SHP77 treated with DMSO at 0.1 percent for 48 hours (cell line): ENCODE measurements around the gene CPNE7.
"Not testable (repeated sequence)": the region's sequence is repeated elsewhere in the genome, so short reads cannot be mapped to it uniquely, and the experiment has no call there.

Experiments used
- DNase-seq: peaks from one replicate; lab custom pipeline; 2025; lab: John Stamatoyannopoulos, UW

The CPNE7 gene

DNA sequence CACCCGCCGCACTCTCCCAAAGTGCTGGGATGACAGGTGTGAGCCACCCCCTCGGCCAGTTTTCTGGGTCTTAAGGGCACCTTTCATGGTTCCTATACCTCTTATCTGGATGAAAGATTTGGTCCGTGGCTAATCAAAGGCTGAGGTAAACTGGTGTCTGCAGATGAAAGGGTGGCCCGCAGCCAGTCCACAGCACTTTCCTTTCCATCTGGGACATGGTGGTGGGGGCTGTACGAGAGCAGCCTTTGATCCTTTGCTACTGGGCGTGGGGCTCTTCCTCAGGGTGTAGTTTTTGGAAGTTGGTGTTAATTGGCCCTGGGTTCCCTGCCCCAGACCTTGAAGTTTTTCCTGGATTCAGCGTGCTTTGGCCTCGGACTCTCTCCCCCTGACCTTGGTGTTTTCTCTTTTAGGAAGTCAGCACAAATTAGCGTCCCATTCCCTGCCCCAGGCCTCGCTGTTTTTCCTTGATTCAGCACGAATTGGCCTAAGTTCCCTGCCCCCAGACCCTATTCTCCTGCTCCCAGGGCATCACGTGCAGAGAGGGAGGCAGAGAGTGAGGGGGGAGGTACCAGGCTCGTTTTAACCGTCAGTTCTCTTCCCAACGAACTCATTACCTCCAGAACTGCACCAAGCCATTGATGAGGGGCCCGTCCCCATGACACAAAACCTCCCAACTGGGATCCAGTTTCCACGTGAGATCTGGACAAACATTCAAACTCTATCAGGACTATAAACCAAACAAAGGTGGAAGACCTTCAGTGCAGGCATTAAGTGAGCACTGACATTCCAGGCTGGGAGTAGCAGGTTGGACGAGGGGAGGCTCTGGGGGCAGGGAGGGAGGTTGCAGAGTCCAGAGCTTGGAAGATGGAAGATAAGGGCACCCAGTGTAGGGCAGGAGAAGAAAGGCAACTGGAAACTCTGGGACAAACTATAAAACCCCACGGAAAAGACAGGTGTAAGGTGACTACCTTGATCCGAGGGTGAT is 49.5 kb downstream of the CPNE7 start:
- DNase-seq = no peak

- no peak for DNase-seq
Measured at GRCh38 chr16:89629827-89630610, 54.5 kb downstream of the CPNE7 start.

GRCh38 chr16:89633064-89633631 is 57.6 kb downstream of the CPNE7 start:
- no peak for DNase-seq

- not testable (repeated sequence) for DNase-seq
Measured at GRCh38 chr16:89634463-89635385, 59.2 kb downstream of the CPNE7 start.

GRCh38 chr16:89636663-89637062 is 61.1 kb downstream of the CPNE7 start:
- DNase-seq = no peak

DNA sequence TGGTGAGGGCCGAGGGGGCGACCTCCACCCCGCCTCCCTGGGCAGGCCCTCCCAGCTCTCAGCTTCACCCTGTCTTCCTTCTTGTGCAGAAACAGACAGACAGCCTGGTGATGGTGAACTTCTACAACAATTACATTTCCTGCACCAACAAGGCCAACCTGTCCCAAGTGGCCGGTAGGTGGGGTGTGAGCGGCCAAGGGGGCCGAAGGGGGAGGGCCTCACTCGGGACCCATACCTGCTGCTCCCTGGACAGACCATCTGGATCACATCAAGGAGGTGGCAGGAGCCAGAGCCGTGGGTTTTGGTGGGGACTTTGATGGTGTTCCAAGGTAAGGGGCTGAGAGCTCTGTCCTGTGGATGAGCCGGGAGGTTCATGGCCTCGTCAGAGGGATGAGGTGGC is 61.8 kb downstream of the CPNE7 start:
- DNase-seq = no peak

- no peak for DNase-seq
Measured at GRCh38 chr16:89638455-89638854, 62.9 kb downstream of the CPNE7 start.

DNA sequence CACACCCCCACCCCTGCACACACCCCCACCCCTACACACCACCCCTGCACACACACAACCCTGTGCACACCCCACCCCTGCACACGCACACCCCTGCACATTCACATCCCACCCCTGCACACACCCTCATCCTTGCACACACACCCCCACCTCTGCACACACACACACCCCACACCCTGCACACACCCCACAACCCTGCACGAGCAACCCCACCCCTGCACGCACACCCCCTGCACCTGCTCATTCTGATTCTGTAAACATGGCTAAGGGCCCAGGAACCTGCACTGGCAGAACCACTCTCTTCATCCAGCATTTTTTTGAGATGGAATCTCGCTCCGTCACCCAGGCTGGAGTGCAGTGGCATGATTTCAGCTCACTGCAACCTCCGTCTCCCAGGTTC is 63.8 kb downstream of the CPNE7 start:
- no peak for DNase-seq

- DNase-seq = no peak
Measured at GRCh38 chr16:89641458-89642119, 66.0 kb downstream of the CPNE7 start.

- no peak for DNase-seq
Measured at GRCh38 chr16:89642574-89642973, 67.0 kb downstream of the CPNE7 start.

GRCh38 chr16:89643769-89644300 is 68.3 kb downstream of the CPNE7 start:
- no peak for DNase-seq

DNA sequence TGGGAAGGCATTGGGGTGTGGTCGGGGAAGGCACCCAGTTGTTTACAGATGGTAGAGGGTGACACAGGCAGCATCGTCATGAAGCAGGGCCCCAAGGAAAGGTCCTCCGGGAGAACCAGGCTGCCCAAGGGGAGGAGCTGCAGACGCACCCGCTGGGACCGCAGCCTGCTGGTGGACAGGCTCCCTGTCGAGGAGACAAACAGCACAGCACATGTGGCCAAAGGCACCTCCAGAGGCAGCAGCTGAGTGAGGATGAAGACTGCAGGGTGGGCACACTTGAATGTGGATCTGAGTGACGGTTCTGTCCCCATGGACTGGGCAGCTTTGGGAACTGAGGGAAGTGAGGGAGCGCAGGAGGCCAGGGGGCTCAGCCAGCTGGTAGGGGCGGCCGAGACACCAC is 69.6 kb downstream of the CPNE7 start:
- no peak for DNase-seq

DNA sequence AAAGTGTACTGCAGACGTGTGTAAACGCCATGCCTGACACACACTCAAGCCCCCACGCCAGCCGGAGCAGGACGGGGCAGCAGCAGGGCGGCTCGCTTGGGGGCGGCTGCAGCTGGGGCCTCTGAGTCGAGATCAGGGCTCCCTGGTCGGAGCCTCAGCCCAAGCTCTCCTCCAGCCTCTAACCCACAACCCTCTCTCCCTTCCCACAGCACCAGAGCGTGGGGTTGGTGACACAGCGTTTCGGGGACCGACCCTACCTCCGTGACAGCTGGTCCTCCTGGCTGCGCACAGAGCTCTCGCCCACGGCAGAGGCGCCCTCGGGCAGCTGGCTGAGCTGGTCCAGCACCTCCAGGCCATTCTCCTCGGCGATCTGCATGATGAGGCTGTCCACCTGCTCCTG is 70.7 kb downstream of the CPNE7 start:
- DNase-seq = no peak
